ENCODE measurements around the gene UBAC1.

Gene UBAC1

DNA sequence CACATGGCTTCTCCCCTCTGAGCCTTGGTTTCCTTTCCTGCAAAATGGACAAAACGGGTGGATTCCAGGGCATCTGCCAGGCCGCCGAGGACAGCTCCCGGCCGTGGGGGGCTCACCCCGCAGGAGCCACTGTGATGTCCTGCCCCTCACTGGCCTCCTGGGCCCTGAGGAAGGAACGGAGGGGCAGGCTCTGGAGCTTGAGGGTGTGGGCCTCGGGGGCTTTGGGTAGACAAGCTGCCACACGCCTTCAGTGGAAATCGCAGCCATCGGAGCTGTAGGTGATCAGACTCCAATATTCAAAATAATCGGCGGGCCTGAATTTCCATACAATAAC lies 32.2 kb upstream of the UBAC1 start:
- no peak for DNase-seq

DNA sequence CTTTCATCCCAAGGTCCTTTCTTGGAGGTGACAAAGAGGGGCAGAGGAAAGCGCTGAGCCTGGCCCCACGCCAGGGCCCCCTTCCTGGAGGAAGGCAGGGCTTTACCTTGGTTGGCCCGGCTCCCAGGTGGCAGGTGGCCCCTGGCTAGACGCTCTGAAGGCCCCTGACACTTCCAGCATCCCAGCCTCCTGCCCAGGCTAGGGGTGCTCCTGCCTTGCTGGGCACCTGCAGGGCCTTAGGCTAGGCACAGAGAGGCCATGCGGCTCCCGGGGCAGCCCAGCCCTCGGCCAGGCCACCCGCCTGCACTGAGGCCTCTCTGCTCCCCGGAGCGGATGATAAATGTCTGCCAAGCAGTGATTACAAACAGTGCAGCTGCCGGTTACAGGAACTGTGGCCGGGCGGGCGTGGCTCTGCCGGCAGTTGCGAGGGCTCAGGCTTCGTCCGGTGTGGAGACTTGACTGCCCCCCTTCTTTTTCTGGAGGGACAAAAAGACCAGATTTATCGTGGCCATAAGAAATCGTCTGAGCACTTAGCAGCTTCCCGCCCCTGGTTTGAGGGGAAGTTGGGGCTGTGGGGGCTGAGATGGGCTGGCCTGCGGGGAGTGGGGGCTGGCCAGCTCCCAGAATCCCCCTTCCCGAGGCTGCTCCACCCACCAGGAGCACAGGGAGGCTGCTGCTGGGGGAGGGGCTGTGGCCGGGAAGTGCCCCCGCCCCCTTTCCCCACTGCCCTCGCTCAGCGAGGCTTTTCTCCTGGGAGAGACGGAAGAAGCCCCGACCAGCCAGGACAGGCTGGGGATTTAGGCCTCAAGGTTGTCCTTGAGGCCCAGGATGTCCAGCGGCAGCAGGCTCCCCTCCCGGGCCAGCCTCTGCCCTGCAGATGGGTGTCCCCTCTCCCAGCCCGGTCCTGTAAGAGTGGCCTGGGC lies 31.6 kb upstream of the UBAC1 start:
- DNase-seq: peak; percentile 87

DNA sequence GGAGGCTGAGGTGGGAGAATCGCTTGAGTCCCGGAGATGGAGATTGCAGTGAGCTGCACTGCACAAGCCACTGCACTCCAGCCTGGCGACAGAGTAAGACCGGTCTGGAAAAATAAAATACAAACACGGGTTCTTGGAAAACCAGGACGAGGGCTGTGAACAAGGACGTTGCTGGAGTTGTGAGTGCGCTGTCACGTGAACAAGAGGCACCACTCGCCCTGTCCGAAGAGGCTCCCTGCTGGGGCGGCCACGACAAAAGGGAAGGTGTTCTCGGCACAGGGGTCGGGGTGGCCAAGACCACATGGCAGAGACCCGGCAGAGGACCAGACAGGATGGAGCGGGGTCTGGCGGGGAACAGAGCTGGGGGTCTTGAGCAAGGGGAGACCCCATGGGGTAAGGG lies 30.6 kb upstream of the UBAC1 start:
- no peak for DNase-seq

DNA sequence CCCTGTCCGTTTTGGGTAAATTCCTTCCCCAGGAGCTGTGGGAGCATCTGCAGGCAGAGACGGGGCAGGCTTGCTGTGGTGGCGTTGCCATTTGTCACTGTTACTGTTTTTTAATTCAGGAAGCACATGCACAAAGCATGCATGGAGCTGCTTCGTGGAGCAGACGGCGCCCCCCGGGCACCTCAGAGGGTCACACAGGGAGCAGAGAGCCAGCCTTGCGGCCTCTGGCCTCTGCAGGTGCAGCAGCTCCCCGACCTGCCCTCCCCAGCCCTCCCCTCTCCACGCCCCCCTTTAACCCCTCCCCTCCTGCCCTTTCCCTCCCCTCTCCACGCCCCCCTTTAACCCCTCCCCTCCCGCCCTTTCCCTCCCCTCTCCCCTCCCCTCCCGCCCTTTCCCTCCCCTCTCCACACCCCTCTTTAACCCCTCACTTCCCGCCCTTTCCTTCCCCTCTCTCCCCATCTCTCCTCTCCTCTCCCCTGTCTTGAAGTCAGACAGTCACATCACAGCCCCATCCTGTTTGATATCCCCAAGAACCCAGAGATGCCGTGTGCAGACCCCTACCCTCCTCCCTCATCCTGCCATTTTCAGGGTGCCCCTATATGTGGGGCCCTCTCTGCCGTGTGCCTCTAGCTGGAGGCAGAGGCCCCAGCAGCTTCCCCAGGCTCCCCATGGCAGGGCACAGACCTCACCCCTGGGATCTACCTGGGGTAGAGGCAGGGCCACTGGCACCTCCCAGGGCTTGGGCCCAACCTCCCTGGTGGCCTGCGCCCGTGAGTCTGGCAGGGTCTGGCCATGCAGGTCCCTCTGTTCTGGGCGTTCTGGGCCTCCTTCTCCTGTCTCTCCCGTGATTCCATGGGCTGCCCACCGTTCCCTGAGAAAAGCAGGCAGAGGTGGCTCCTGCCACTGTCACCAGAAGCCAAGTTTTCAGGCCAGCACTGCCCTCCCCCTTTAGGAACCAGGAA lies 29.6 kb upstream of the UBAC1 start:
- peak; percentile 93 for DNase-seq

DNA sequence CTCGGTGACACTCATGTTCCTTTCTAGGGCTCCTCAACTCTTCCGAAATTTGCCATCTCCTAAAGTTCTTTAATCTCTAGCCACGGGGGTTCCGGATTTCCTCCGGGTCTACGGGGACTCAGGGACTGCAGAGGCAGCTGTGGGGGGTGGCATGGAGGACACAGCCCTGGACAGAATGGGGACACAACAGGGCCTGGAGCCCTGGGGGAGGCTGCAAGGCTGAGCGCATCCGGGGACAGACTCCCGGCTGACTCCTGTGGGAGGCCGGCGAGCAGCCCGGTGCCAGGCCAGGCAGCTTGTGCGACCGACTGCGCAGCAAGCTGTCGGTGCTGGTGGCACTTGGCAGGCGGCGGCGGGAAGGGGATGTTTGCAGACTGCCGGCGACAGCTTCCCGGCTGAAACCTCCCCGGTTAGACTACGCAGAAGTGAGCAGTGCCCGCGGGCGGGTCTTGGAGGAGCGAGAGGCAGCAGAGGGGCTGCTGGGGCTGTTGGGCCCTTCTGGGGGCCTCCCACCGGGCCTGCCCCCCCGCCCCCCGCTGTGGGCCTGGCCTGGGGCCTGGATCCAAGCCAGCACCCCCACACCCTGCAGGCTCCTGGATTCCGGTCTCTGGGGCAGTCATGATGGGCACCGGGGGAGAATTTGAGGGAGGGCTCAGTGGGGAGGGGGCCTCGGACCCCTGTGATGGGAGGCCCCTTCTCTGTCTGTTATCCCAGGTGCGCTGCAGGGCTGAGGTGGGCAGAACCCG lies 28.7 kb upstream of the UBAC1 start:
- DNase-seq: peak; percentile 69

DNA sequence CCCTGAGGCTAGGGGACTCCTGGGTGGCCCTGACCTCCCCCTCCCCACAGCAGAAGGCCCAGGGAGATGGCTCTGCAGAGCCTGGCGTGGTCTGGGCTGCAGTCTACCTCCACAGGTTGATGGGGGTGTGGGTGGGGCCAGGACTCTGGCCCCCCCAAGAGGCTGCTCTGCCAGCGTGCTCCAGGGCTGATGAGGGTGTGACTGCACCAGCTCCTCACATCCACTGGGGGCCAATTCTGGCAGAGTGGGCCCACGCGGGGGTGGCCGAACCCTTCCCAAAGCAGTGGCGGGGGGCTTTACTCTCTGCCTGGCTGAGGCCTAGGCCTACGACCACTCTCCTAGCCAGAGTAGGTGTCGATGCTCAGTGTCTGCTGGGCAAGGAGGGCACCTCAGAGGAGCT lies 28.0 kb upstream of the UBAC1 start:
- no peak for DNase-seq

DNA sequence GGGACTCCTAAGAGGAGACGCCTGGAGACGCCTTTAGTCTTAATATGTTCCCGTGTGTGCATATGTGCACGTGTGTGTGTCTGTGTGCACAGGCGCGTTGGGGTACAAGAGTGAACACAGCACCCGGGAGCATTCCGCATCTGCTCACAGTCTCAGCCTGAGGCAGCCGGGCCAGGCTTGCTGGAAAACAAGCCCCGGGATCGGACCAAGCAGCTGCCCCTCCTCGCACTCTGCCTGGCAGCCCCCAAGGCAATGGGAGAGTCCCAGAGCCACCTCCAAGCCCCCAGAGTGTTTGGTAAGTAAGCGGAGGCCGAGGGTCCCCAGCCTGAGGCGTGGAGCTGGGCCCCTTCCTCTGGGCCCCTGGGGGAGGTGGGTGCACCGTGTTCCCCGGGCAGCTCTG lies 27.3 kb upstream of the UBAC1 start:
- DNase-seq: peak; percentile 7

DNA sequence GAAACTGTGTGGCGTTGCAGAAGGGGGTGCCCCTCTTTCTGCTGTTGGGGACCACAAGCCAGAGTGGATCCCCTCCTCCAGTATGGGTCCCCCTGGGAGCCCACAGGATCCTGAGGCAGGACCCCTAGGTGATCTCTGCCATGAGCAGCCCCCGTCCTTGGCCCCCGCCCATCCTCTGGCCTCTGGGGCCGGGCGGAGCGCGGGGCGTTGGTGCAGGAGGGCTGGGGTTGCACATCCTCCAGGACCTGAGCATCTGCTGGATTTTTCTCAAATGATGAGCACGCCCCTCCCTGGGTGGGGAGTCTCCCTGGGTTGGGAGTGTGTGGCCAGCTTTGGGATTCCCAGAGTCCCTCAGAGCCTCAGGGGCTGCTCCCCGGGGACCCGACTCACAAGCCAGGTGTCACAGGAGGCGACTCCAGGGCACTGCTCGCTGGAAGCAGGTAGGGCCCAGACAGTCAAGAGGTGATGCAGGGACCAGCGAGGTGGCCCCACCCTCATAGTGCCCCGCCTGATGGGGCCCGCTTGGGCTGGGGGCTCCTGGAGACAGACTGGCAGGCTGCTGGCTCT lies 26.7 kb upstream of the UBAC1 start:
- DNase-seq: no peak

DNA sequence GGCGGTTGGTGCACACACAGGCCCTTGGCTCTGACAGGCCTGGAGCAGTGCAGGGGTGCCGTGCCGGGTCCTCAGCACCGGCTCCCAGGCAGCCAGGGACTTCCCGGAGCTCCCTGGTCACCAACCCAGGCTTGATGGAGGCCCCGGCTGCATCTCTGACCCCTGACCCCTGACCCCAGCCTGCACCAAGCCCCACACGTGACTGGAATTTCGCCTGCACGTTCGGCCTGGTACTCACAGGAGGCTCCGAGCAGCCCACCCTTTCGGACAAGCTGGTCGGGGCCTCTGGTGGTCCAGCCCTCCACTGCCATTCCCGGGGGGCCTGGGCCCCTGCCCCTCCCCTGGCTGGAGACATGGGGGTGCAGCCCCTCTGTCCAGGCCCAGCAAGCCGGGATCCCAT lies 25.4 kb upstream of the UBAC1 start:
- DNase-seq: no peak

DNA sequence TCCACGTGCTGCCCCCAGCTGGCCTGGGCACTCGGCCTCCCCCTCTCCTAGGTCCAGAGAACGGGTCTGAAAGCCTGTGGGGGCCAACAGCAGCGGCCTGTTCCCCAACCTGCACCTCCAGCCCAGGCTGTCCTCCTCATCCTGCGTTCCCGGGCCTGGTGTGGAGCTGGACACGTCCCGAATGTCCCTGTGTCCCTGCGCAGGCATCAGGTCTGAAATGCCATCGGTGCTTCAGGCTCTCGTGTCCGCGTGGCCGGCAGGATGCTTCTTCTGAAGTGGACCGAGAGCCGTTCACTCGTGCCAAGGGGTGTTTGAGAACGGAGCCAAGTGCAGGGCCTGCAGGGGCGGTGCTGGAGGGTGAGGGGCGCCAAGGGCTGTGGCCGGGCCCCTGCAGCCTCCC lies 24.7 kb upstream of the UBAC1 start:
- DNase-seq: no peak

DNA sequence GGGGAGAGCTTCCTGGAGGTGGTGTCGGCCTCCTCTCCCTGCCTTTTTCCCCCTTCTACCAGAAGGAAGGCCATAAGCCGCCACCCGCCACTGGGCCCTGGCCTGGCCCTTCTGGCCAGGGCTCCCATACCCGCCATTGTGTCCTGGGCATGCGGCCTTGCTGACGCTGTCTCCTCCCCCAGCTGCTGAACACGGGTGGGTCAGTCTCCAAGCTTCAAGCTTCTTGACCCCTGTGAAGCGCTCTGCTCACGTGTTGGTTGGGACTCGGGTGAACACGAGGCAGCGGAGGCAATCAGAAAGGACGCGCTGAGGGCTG lies 24.2 kb upstream of the UBAC1 start:
- DNase-seq: no peak

DNA sequence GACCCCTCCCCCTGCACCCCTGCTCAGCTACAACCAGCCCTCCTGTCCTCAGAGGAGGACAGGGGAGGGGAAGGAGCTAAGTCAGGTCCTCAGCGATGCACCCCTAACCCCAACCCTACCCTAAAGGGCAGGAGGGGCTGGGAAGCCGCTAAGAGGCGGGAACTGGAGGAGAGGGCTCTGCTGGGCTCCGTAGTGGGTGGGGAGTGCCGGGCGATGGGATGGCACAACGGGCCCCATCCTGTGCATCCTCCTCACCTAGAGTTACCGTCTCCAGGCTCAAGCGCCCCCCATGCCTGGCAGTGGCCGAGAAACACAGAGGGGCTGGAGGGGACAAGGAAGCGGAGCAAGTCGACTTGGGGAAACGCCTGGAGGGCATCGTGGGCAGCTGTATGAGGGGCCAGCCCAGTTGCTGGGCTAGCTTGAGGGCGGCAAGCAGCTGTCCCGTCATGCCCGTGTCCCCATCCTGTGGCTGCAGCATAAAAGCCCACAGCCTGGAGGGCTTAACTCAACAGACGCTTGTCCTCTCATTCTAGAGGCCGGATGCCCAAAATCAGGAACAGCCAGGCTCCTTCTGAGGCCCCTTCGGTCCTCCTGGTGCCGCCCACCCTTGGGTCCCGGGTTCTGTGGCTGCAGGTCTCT lies 23.0 kb upstream of the UBAC1 start:
- DNase-seq: no peak

DNA sequence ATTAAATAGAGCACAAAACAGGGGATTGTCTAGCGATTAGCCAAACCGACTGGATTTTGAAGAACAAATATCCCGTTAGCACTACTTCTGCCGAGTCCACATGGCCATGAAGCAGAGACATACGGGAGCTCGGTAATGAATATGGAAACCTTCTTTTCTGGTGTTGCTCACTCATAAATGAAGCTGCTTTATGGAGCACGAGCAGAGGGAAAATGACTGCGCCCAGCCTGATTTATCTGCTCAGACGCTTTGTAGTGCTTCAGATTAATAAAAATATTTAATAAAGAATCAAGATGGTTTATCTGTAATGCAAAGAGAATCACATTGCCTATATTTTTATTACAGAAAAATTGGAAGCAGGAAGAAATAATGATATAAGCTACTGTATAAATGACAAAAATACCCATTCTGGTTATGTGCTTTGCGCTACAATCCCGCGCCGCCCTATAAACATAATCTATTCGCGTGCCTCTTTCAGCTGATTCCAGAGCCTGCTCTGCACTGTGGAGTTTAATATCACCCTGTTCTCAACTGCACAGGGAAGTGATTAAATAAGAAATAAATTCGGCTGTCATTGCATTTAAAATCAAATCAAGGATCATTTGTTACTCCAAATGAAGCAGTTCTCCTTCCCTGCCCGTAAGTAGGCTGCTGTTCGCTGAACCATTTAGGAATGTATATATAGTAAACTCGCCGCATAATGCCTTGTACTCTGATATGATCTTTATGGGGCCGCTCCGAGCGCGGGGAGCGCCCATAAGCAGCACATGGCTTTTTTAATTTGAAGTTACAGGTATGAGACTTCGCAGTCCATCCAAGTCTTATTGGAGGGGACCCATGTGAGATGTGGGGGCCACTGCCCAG lies 22.3 kb upstream of the UBAC1 start:
- DNase-seq: peak; percentile 17

DNA sequence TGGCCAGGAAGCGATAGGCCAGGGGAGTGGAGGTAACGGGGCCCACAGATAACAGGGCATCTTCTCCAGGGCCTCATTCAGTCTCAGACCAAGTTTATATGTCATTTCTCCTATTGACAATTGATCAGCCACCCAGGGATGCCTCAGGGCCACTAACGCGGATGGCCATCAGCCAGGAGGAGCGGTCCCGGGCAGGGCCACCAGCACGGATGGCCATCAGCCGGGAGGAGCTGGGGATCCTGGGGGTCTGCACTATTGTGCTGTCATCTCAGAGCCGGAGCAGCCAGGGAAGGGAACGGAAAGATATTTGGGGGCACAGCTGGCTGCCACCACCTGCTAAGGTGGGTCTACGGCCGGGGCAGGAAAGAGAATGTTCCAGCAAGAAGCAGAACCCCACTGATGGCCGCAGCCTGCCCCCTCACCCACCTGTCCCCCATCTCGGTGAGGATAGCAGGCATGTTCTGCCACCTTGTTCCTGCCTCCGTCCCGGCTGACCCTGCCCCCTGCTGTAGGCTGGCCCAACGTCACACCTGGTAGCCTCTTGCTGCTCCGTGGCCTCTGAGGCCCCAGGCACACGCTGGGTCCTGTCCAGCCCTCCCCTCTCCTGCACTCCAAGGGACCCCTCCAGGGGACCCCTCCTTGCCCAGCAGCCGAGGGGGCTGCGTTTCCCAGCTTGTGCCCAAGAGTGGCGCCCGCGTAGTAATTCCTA lies 21.5 kb upstream of the UBAC1 start:
- DNase-seq: no peak

DNA sequence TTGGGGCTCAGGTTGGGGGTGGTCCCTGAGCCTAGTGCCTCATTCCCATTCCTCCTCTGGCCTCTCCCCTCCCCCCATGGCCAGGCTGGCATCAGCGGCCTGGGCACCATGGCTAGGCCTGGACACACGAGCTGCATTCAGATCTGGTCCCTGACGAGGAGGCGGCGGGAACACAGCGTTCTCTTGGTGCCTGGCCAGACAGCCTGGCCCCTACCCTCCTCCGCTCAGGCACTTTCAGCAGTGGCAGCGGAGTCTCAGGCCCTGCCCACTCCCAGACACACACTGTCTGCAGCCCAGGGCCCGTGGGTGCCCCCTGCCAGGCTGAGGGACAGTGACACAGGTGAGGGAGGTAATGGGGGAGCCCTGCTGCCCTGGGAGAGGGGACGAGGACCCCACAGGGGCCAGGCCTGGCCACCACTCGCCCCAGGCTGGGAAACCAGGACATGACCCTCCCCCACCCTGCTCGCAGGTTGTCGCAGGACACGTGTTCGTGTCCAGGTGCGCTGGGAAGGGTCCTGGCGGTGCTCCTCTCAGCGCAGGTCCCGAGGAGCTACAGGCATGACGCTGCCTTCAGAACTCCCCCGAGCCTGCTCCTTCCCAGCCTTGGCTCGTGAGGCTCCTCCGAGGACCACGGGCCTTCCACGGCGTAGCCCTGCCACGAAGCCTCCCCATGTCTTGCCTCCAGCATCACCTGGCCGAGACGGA lies 19.9 kb upstream of the UBAC1 start:
- DNase-seq: no peak

DNA sequence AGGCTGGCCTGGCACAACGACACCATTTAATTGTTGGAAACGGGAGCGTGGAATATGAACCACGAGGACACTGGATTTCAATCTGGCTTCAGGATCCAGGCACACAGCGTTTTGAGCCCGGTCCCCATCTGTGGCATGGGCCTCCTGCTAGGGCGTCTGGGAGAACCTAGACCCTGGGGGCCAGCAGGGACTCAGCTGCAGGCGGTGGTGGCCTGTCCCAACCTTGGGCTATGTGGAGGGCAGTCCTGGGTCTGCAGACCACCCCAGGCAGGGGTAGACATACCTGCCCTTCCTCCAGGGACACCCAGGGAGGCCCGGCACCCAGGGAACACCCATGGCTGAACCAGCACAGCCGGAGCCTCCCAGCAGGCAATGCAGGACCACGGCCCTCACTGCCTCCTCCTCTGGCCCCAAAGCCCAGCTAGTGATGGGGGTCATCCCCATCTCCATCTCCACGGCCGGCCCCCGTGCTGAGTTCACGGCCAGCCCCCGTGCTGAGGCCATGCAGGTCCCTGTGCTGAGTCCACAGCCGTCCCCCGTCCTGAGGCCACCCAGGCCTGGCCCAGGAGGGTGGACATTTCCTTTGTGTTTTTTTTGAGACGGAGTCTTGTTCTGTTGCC lies 18.5 kb upstream of the UBAC1 start:
- DNase-seq: peak; percentile 10

DNA sequence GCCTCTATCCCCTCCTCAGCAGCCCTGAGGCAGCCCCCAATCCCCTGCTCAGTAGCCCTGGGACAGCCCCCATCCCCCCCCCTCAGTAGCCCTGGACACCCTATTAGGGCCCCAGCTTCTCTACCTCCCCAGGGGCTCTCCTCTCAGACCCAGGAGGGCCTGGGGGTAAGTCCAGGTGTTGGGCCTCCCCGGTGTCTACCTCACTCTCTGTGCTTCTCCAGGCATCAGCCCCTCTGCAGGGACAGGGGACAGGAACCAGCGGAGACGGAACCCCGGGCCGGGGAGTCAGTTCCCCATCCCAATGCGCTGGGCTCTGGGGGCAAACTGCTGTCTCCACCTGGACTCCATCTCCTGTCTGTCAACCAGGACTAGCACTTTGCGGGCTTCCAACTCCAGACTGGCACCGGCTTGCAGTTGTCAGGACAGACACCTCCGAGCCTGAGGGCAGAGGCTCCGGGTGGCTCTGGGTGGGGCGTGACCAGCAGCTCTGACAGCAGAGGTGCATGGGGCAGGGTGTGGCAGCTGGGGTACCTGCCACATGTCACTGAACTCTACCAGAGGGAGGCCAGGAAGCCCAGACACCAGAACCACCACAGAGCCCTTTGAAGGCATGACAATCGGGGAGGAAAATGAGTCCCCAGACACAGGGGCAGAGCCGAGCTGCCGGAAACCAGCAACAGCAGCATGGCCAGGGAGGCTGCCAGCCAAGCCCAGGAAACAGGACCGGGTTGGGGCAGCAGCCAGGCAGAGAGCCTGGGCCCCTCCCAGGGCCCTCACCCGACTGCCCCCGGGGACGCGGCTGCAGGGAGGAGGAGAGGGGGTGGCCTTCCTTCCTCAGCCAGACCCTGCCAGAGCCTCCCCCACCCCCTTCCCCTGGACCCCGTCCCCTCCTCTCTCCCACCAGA lies 17.7 kb upstream of the UBAC1 start:
- DNase-seq: peak; percentile 13

DNA sequence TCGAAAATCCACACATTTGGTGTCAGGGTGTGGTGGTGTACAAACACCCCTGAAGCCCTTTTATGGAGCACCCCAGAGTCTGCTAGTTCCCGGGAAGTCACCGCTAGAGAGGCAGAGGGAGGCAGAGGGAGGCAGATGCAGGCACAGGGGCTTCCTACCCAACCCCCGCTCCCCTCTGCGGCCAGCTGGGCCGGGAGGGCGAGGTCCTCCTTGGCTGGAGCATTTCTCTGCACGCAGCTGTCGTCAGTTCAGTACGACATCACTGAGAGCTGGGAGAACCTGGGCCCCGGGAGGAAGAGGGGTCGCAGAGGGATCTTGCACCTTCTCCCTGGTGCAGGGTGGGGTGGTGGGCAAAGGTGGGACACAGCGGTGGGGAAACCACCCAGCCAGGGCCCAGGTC lies 15.8 kb upstream of the UBAC1 start:
- peak; percentile 58 for DNase-seq

DNA sequence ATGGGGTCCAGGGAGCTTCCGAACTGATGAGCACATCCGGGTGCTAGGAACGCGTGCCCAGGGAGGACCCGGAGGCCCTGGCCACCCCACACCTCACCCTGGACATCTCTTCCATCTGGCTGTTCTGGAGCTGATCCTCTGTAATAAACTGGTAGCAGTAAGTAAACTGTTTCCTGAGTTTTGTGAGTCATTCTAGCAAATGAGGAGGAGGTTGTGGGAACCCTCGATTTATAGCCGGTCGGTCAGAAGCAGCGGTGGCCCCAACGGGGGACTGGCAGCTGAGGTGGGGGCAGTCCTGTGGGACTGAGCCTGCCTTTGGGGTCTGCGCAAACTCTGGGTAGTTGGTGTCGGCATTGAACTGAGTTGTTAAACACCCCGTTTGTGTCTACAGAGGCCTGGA lies 15.4 kb upstream of the UBAC1 start:
- no peak for DNase-seq

All from eye (tissue), 1 donor.